Panc1 (cell line): ENCODE data around the gene TFAP2A.

Experiments used
- POLR2AphosphoS5 ChIP-seq: IDR thresholded peaks from 2 replicates; pipeline ENCODE4 v1.6.1; 2012; ENCODE audit warnings: mild to moderate bottlenecking, low read depth, low read length, moderate library complexity
- SIN3A ChIP-seq: IDR thresholded peaks from 2 replicates; pipeline ENCODE4 v1.6.1; 2012; ENCODE audit warnings: low read depth, mild to moderate bottlenecking, low read length, moderate library complexity, borderline replicate concordance; ENCODE audit not compliant: insufficient read depth
- TF ChIP-seq, protein P1 (sequence below): fragments of 450-650 bp; IDR thresholded peaks from 2 replicates; pipeline ENCODE4 v1.5.1; 2017; ENCODE audit warnings: mild to moderate bottlenecking
- TF ChIP-seq, protein P2 (sequence below), 2 experiments: IDR thresholded peaks; 2 replicates each; pipeline ENCODE4 v1.6.1; 2011 to 2012; ENCODE audit warnings: low read depth in 2 of 2, control low read depth in 1 of 2, low read length in 1 of 2, mild to moderate bottlenecking in 1 of 2, moderate library complexity in 1 of 2; ENCODE audit not compliant: insufficient read depth in 1 of 2

DNA sequence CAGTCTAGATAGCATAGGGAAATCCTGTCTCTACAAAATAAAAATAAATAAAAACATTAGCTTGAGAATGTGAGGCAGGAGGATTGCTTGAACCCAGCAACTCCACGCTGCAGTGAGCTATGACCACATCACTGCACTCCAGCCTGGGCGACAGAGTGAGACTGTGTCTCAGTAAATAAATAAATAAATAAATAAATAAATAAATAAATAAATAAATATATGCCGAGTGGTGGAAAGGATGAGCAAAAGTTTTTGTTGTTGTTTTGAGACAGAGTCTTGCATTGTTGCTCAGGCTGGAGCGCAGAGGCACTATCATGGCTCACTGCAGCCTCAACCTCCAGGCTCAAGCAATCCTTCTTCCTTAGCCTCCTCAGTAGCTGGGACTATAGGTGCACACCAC is 53.4 kb downstream of the TFAP2A start:
- TF ChIP-seq, protein P1, sequence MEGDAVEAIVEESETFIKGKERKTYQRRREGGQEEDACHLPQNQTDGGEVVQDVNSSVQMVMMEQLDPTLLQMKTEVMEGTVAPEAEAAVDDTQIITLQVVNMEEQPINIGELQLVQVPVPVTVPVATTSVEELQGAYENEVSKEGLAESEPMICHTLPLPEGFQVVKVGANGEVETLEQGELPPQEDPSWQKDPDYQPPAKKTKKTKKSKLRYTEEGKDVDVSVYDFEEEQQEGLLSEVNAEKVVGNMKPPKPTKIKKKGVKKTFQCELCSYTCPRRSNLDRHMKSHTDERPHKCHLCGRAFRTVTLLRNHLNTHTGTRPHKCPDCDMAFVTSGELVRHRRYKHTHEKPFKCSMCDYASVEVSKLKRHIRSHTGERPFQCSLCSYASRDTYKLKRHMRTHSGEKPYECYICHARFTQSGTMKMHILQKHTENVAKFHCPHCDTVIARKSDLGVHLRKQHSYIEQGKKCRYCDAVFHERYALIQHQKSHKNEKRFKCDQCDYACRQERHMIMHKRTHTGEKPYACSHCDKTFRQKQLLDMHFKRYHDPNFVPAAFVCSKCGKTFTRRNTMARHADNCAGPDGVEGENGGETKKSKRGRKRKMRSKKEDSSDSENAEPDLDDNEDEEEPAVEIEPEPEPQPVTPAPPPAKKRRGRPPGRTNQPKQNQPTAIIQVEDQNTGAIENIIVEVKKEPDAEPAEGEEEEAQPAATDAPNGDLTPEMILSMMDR, result no peak
- TF ChIP-seq, protein P2, sequence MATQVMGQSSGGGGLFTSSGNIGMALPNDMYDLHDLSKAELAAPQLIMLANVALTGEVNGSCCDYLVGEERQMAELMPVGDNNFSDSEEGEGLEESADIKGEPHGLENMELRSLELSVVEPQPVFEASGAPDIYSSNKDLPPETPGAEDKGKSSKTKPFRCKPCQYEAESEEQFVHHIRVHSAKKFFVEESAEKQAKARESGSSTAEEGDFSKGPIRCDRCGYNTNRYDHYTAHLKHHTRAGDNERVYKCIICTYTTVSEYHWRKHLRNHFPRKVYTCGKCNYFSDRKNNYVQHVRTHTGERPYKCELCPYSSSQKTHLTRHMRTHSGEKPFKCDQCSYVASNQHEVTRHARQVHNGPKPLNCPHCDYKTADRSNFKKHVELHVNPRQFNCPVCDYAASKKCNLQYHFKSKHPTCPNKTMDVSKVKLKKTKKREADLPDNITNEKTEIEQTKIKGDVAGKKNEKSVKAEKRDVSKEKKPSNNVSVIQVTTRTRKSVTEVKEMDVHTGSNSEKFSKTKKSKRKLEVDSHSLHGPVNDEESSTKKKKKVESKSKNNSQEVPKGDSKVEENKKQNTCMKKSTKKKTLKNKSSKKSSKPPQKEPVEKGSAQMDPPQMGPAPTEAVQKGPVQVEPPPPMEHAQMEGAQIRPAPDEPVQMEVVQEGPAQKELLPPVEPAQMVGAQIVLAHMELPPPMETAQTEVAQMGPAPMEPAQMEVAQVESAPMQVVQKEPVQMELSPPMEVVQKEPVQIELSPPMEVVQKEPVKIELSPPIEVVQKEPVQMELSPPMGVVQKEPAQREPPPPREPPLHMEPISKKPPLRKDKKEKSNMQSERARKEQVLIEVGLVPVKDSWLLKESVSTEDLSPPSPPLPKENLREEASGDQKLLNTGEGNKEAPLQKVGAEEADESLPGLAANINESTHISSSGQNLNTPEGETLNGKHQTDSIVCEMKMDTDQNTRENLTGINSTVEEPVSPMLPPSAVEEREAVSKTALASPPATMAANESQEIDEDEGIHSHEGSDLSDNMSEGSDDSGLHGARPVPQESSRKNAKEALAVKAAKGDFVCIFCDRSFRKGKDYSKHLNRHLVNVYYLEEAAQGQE (IDR thresholded peaks at IDR 0.05; ENCODE audit: insufficient read depth in 1 of 2, low read depth in 2 of 2, low read length in 1 of 2), result no peak
- TF ChIP-seq POLR2AphosphoS5 (no peak), SIN3A (no peak)
